ENCODE measurements around the gene LMOD1. TPM values are rescaled to one million over a fixed set of nuclear protein-coding genes. Genes with fewer than 3 reads are reported as not detected.

LMOD1 gene
- total and polyA plus RNA-seq, 2 donors (not counting 1 experiment from before 2014, with no cell fraction given): not detected

GRCh38 chr1:201955009-201955728, 8.8 kb upstream of the LMOD1 start, which contains the start of gene TIMM17A:
TIMM17A (plus strand) TSS chr1:201955503; CDS start chr1:201955527, 24 bp downstream.
- TF ChIP-seq CTCF (IDR thresholded peaks at IDR 0.05) (no peak), EZH2 (IDR thresholded peaks at IDR 0.05; ENCODE audit: borderline replicate concordance, insufficient read depth, low read depth, low read length, poor library complexity, severe bottlenecking) (no peak)
- Mint-ChIP-seq H3K4me1 (peaks cover 26% of the 10 kb centered on the region), H3K4me3 (peak within 1 kb of the TSS; percentile 98), H3K27ac (peak within 1 kb of the TSS; percentile 96), H3K27me3 (no peaks in the 10 kb centered on the region), H3K9me3 (ENCODE audit: insufficient read depth) (no peaks in the 10 kb centered on the region)
- ChIA-PET POLR2A (interaction anchor here (0.7 kb wide), 4 partner anchors 13 to 1325 kb away, joined by 3 to 7 read pairs (median 5); no protein-coding TSS in a partner anchor), CTCF (interaction anchor here (1.5 kb wide), 1 partner anchor 77 kb away, joined by 4 read pairs; no protein-coding TSS in a partner anchor)
- DNase-seq (peak; percentile 95), ATAC-seq (ENCODE audit: low read depth) (peak; percentile 99)
- no peaks in the 10 kb centered on the region for H3K27me3 ChIP-seq (replicated peaks in 1 of 4; ENCODE audit: control extremely low read depth in 1 of 4, control insufficient read depth in 3 of 4, insufficient read depth in 4 of 4, low read length in 3 of 4)
- peak within 1 kb of the TSS; percentile 73 to 89 for H3K27ac ChIP-seq (ENCODE audit: low read length in 2 of 2)
- intact Hi-C loops (cut with micrococcal nuclease): loop anchor here (1.0 to 10.0 kb wide), 3 partner anchors 28 to 1910 kb away; partner anchors contain the start of gene SNRPE
- peaks cover 12 to 15% of the 10 kb centered on the region in 2 donors for H3K4me1 ChIP-seq (ENCODE audit: control insufficient read depth in 2 of 2, insufficient read depth in 2 of 2, low read length in 2 of 2)
- peaks cover 3 to 18% of the 10 kb centered on the region in 2 experiments for H3K36me3 ChIP-seq (replicated peaks in 1 of 2; ENCODE audit: control extremely low read depth in 1 of 2, control insufficient read depth in 1 of 2, extremely low read depth in 1 of 2, insufficient read depth in 2 of 2, low read length in 1 of 2)
- no peaks in the 10 kb centered on the region for H4K20me1 ChIP-seq (ENCODE audit: control insufficient read depth, insufficient read depth, low read length, poor library complexity, severe bottlenecking)
- no peaks in the 10 kb centered on the region for H3K9me3 ChIP-seq (ENCODE audit: control extremely low read depth in 1 of 3, control insufficient read depth in 2 of 3, insufficient read depth in 1 of 3, low read length in 2 of 3)
- WGBS (ENCODE audit: insufficient coverage): 2% methylated on average over 41 of the region's 43 CpGs
- peak within 1 kb of the TSS; percentile 72 to 98 (median 75) for H3K4me3 ChIP-seq (ENCODE audit: control extremely low read depth in 1 of 5, extremely low read depth in 1 of 5, insufficient read depth in 1 of 5, low read depth in 2 of 5, low read length in 4 of 5)
- peaks cover 44% of the 10 kb centered on the region for H3K79me2 ChIP-seq (ENCODE audit: control insufficient read depth, insufficient read depth, low read length)
- peak within 1 kb of the TSS; percentile 95 for H3K9ac ChIP-seq (ENCODE audit: low read length)
- peak within 1 kb of the TSS; percentile 94 for H2AFZ ChIP-seq (ENCODE audit: insufficient read depth, low read depth, low read length, poor library complexity, severe bottlenecking)
- peak within 1 kb of the TSS; percentile 79 for H3K4me2 ChIP-seq (replicated peaks; ENCODE audit: low read depth, low read length, poor library complexity, severe bottlenecking)

All from B cell (primary cell).